Measurements from ENCODE around the gene PDZRN4.

GRCh38 chr12:41248391-41248790, 60.3 kb downstream of the PDZRN4 start:
- no peak for TF ChIP-seq CTCF (IDR thresholded peaks at IDR 0.05)
- TF ChIP-seq POLR2A (IDR thresholded peaks at IDR 0.05), result no peak

Data from Peyer's patch (tissue), 4 donors.